NCI-H226 (cell line): Measurements from ENCODE around the gene HOXC12.

ENCODE experiments used
- DNase-seq: peaks from one replicate; pipeline ENCODE4 v3.0.0-alpha.2; 2015

Gene HOXC12

GRCh38 chr12:53956914-53957536 is 2.3 kb downstream of the HOXC12 start:
- DNase-seq: no peak

- no peak for DNase-seq
Measured at GRCh38 chr12:53958128-53958527, 3.4 kb downstream of the HOXC12 start.

GRCh38 chr12:53959314-53959713 is 4.6 kb downstream of the HOXC12 start:
- no peak for DNase-seq

GRCh38 chr12:53960187-53961024 is 5.7 kb downstream of the HOXC12 start:
- no peak for DNase-seq

- DNase-seq: no peak
Measured at GRCh38 chr12:53961025-53961761, 6.5 kb downstream of the HOXC12 start.

GRCh38 chr12:53963005-53963404 is 8.3 kb downstream of the HOXC12 start:
- no peak for DNase-seq

- DNase-seq: no peak
Measured at GRCh38 chr12:53963434-53964314, 9.0 kb downstream of the HOXC12 start.

- no peak for DNase-seq
Measured at GRCh38 chr12:53964315-53964713, 9.6 kb downstream of the HOXC12 start.

- DNase-seq: no peak
Measured at GRCh38 chr12:53965281-53966084, 10.8 kb downstream of the HOXC12 start.

- DNase-seq: no peak
Measured at GRCh38 chr12:53966085-53966384, 11.3 kb downstream of the HOXC12 start.

- DNase-seq: no peak
Measured at GRCh38 chr12:53966385-53967133, 11.9 kb downstream of the HOXC12 start.

GRCh38 chr12:53967421-53967925 is 12.8 kb downstream of the HOXC12 start:
- DNase-seq: no peak

GRCh38 chr12:53968214-53969127 is 13.8 kb downstream of the HOXC12 start:
- DNase-seq: no peak

- DNase-seq: no peak
Measured at GRCh38 chr12:53969588-53970259, 15.0 kb downstream of the HOXC12 start.

- no peak for DNase-seq
Measured at GRCh38 chr12:53970451-53970850, 15.7 kb downstream of the HOXC12 start.

- DNase-seq: no peak
Measured at GRCh38 chr12:53971129-53971528, 16.4 kb downstream of the HOXC12 start.

GRCh38 chr12:53971686-53972085 is 17.0 kb downstream of the HOXC12 start:
- DNase-seq: no peak

GRCh38 chr12:53972152-53972702 is 17.5 kb downstream of the HOXC12 start:
- peak; percentile 77 for DNase-seq

- DNase-seq: no peak
Measured at GRCh38 chr12:53972722-53973235, 18.1 kb downstream of the HOXC12 start, which contains the start of gene HOXC11. TSS of gene HOXC11 (plus strand) at chr12:53973126. CDS start at chr12:53973242, 116 bp downstream.
